Smooth muscle cell (in vitro differentiated cells): Measurements from ENCODE around the gene SNCB. TPM values are rescaled to one million over a fixed set of nuclear protein-coding genes. Genes with fewer than 3 reads are reported as not detected.

Source experiments
- DNase-seq: peaks from one replicate; lab custom pipeline; 2025; ENCODE audit not compliant: unreplicated experiment; lab: John Stamatoyannopoulos, UW
- H2AFZ ChIP-seq: fragments of 200-600 bp; sonication (generic); 2 replicates; pipeline ENCODE4 v1.6.0; 2016; ENCODE audit warnings: antibody characterized with exemption, low read depth, mild to moderate bottlenecking
- H3F3A ChIP-seq: fragments of 200-600 bp; sonication (generic); 2 replicates; pipeline ENCODE4 v1.6.0; 2017; ENCODE audit warnings: antibody characterized with exemption, low read depth
- H3K27ac ChIP-seq: fragments of 200-600 bp; sonication (generic); 2 replicates; pipeline ENCODE4 v1.5.1; 2016; ENCODE audit warnings: low read depth, mild to moderate bottlenecking
- H3K27me3 ChIP-seq: fragments of 200-600 bp; sonication (generic); 2 replicates; pipeline ENCODE4 v1.6.1; 2016; ENCODE audit warnings: low read depth, mild to moderate bottlenecking
- H3K36me3 ChIP-seq: fragments of 200-600 bp; sonication (generic); 2 replicates; pipeline ENCODE4 v1.5.1; 2016; ENCODE audit warnings: low read depth
- H3K4me1 ChIP-seq: fragments of 200-600 bp; sonication (generic); 2 replicates; pipeline ENCODE4 v1.5.1; 2016; ENCODE audit warnings: low read depth
- H3K4me2 ChIP-seq: fragments of 200-600 bp; sonication (generic); 2 replicates; pipeline ENCODE4 v1.6.0; 2016; ENCODE audit warnings: mild to moderate bottlenecking
- H3K4me3 ChIP-seq: fragments of 200-600 bp; sonication (generic); 2 replicates; pipeline ENCODE4 v1.5.1; 2016; ENCODE audit warnings: mild to moderate bottlenecking
- H3K79me2 ChIP-seq: fragments of 200-600 bp; sonication (generic); 2 replicates; pipeline ENCODE4 v1.6.0; 2016; ENCODE audit warnings: low read depth, mild to moderate bottlenecking
- H3K9ac ChIP-seq: fragments of 200-600 bp; sonication (generic); 2 replicates; pipeline ENCODE4 v1.6.0; 2016; ENCODE audit warnings: low read depth
- H3K9me3 ChIP-seq: fragments of 200-600 bp; sonication (generic); replicated peaks from 2 replicates; pipeline ENCODE4 v1.5.1; 2016; ENCODE audit warnings: low read depth
- H4K20me1 ChIP-seq: fragments of 200-600 bp; sonication (generic); 2 replicates; pipeline ENCODE4 v1.6.0; 2016; ENCODE audit warnings: low read depth
- CTCF ChIP-seq: fragments of 200-600 bp; sonication (generic); IDR thresholded peaks from 2 replicates; pipeline ENCODE4 v1.5.1; 2017; ENCODE audit warnings: borderline replicate concordance, mild to moderate bottlenecking, antibody characterized with exemption; ENCODE audit not compliant: insufficient read depth, poor library complexity, severe bottlenecking
- WGBS: methylation state at CpG from one replicate; pipeline ENCODE4 v1.1.7; 2016; ENCODE audit warnings: low lambda C conversion rate; 5-methylcytosine and 5-hydroxymethylcytosine counted together
- polyA plus RNA-seq: library from polyadenylated mRNA; unstranded; fragments of >200 nt; fragmentation: Nextera tagmentation; extraction: Ambion mirVana; gene quantifications from 2 replicates; pipeline ENCODE4 v1.2.1, GENCODE V29; 2016
- total RNA-seq: library from RNA; depleted of rRNA; stranded (reverse); fragments of >200 nt; gene quantifications from 2 replicates; pipeline ENCODE4 v1.2.3, GENCODE V29; 2014

SNCB gene
- total and polyA plus RNA-seq, 2 experiments from 2014 or later = 0.45 to 0.55 TPM

DNA sequence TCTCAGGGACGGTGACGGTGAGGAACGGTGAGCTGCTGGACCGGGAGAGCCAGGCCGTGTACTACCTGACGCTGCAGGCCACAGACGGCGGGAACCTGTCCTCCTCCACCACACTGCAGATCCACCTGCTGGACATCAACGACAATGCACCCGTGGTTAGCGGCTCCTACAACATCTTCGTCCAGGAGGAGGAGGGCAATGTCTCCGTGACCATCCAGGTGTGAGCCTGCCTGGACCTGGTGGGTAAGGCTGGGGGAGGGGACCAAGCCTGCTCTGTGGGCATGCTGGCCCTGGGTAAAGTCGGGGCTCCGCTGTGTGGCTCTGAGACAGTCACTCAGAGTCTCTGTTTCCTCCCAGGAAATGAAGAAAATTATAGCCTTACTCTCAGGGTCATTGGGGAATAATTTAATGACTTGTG is 51.9 kb downstream of the SNCB start:
- H3F3A ChIP-seq = no peaks in the 10 kb centered on the region
- no peaks in the 10 kb centered on the region for H3K4me1 ChIP-seq
- 25% methylated on average over 15 of the region's 15 CpGs for WGBS
- peak; percentile 32 for TF ChIP-seq CTCF
- H3K9ac ChIP-seq = no peak overlapping the region
- H4K20me1 ChIP-seq = no peaks in the 10 kb centered on the region
- no peak overlapping the region for H3K4me3 ChIP-seq
- no peak overlapping the region for H3K4me2 ChIP-seq
- no peaks in the 10 kb centered on the region for H3K27me3 ChIP-seq
- H3K36me3 ChIP-seq = no peaks in the 10 kb centered on the region
- no peak overlapping the region for H2AFZ ChIP-seq
- no peak for DNase-seq
- no peak overlapping the region for H3K27ac ChIP-seq
- no peaks in the 10 kb centered on the region for H3K79me2 ChIP-seq
- H3K9me3 ChIP-seq = no peaks in the 10 kb centered on the region

DNA sequence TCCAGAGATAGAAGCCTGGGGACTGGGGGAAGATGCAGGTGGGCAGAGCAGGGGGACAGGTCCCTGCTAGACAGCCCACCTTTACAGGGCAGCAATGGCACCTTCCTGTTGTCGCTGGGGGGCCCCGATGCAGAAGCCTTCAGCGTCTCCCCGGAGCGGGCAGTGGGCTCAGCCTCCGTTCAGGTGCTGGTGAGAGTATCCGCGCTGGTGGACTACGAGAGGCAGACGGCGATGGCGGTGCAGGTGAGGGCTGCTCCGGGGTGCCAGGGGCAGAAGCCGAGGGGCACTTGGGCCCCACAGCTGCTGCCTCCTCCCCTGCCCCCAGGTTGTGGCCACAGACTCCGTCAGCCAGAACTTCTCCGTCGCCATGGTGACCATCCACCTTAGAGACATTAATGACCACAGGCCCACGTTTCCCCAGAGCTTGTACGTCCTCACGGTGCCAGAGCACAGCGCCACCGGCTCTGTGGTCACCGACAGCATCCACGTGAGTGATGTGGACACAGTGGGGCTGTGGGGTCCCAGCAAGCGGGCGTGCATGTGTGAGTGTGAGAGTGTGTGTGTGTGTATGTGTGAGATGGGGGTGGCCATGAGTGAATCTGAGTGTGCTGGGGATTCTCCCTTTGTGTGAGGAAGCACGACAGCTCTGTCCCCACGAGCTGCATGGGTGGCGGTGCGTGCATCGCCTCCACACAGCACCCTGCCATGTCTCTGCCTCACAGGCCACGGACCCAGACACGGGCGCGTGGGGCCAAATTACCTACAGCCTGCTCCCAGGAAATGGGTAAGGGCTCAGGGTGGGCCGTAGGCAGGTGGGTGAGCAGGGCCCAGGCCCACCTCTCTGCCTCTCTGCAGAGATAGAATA is 52.8 kb downstream of the SNCB start:
- WGBS = 87% methylated on average over 33 of the region's 36 CpGs
- no peak for TF ChIP-seq CTCF
- no peaks in the 10 kb centered on the region for H3K36me3 ChIP-seq
- no peaks in the 10 kb centered on the region for H3F3A ChIP-seq
- H3K4me2 ChIP-seq = no peak overlapping the region
- no peak overlapping the region for H3K9ac ChIP-seq
- no peaks in the 10 kb centered on the region for H3K27me3 ChIP-seq
- H3K79me2 ChIP-seq = no peaks in the 10 kb centered on the region
- no peaks in the 10 kb centered on the region for H3K9me3 ChIP-seq
- H4K20me1 ChIP-seq = no peaks in the 10 kb centered on the region
- no peak overlapping the region for H3K4me3 ChIP-seq
- H2AFZ ChIP-seq = no peak overlapping the region
- no peaks in the 10 kb centered on the region for H3K4me1 ChIP-seq
- no peak overlapping the region for H3K27ac ChIP-seq
- no peak for DNase-seq

DNA sequence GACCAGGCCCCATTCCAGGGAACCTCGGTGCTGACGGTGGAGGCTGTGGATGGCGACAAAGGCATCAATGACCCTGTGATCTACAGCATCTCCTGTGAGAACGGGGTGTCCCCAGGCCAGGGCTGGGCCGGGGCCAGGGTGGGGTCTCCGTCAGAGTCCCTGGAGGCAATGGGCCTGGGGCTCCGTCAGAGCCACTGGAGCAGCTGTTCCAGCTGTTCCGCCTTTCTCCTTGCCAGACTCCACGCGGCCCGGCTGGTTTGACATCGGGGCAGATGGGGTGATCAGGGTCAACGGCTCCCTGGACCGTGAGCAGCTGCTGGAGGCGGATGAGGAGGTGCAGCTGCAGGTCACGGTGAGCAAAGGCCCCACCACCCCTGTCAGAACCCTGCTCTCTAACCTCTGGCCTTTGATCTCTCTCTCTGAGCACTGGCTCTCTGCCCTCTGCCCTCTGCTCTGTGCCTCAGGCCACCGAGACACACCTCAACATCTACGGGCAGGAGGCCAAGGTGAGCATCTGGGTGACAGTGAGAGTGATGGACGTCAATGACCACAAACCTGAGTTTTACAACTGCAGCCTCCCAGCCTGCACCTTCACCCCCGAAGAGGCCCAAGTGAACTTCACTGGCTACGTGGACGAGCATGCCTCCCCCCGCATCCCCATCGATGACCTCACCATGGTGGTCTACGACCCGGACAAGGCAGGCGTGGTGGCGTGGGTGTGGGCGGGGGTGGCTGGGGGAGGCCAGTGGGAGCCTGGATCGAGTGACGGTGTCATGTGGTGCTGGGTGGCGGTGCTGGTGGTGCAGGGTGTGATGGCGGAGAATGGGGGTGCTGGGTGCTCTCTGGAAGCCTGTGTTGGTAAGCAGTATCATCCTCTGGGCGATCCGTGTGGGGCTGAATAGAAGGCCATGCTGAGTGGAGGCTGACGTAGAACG is 54.6 kb downstream of the SNCB start:
- no peak overlapping the region for H3K27ac ChIP-seq
- H4K20me1 ChIP-seq = no peaks in the 10 kb centered on the region
- no peak overlapping the region for H2AFZ ChIP-seq
- H3K4me3 ChIP-seq = no peak overlapping the region
- no peak for TF ChIP-seq CTCF
- H3K4me2 ChIP-seq = no peak overlapping the region
- 94% methylated on average over 37 of the region's 37 CpGs for WGBS
- H3F3A ChIP-seq = no peaks in the 10 kb centered on the region
- H3K9me3 ChIP-seq = no peaks in the 10 kb centered on the region
- no peaks in the 10 kb centered on the region for H3K27me3 ChIP-seq
- H3K4me1 ChIP-seq = no peaks in the 10 kb centered on the region
- DNase-seq = no peak
- H3K9ac ChIP-seq = no peak overlapping the region
- no peaks in the 10 kb centered on the region for H3K79me2 ChIP-seq
- H3K36me3 ChIP-seq = no peaks in the 10 kb centered on the region
